Ectodermal cell (in vitro differentiated cells): ENCODE measurements around the gene CA10. TPM values are rescaled to one million over a fixed set of nuclear protein-coding genes. Genes with fewer than 3 reads are reported as not detected.

ENCODE experiments used
- H3K27ac ChIP-seq: 2 replicates; pipeline ENCODE4 v1.7.0; 2013; ENCODE audit warnings: mild to moderate bottlenecking, low read depth, low read length; ENCODE audit not compliant: insufficient read depth, poor library complexity, severe bottlenecking
- H3K27me3 ChIP-seq: 2 replicates; pipeline ENCODE4 v1.7.0; 2013; ENCODE audit warnings: mild to moderate bottlenecking, low read length; ENCODE audit not compliant: insufficient read depth, control insufficient read depth, poor library complexity, severe bottlenecking
- H3K36me3 ChIP-seq: one replicate; pipeline ENCODE4 v1.7.0; 2013; ENCODE audit warnings: low read length; ENCODE audit not compliant: control insufficient read depth, insufficient read depth
- H3K4me1 ChIP-seq: one replicate; pipeline ENCODE4 v1.7.0; 2013; ENCODE audit warnings: low read length; ENCODE audit not compliant: control insufficient read depth, insufficient read depth
- H3K4me3 ChIP-seq: 2 replicates; pipeline ENCODE4 v1.7.0; 2013; ENCODE audit warnings: low read depth, low read length, control low read depth; ENCODE audit not compliant: insufficient read depth
- H3K9me3 ChIP-seq: 2 replicates; pipeline ENCODE4 v1.7.0; 2013; ENCODE audit warnings: mild to moderate bottlenecking, low read length, moderate library complexity; ENCODE audit not compliant: control insufficient read depth
- WGBS, 2 experiments: methylation state at CpG; one replicate each; pipeline ENCODE4 v1.1.7; 2013; ENCODE audit warnings: missing lambda C conversion rate in 2 of 2; 5-methylcytosine and 5-hydroxymethylcytosine counted together
- polyA plus RNA-seq, 4 experiments: library from polyadenylated mRNA; stranded (reverse); fragments of 50-300 nt; gene quantifications; one replicate each; pipeline ENCODE4 v1.2.3, GENCODE V29; 2013

Gene CA10
- 1.3 TPM for polyA plus RNA-seq (2013, experiment 1 of 4)
- 1.3 TPM for polyA plus RNA-seq (2013, experiment 2 of 4)
- polyA plus RNA-seq (2013, experiment 3 of 4), result 0.69 TPM
- 1.1 TPM for polyA plus RNA-seq (2013, experiment 4 of 4)

GRCh38 chr17:52158450-52159042, at the start of gene CA10:
Gene CA10, minus strand, starts transcription at chr17:52158714.
- 30 to 33% methylated on average over 52 of the region's 52 CpGs for WGBS, 2 experiments
- peaks cover 59% of the 10 kb centered on the region for H3K27me3 ChIP-seq

GRCh38 chr17:52207796-52208195, 49.3 kb upstream of the CA10 start:
- no peaks in the 10 kb centered on the region for H3K4me1 ChIP-seq
- WGBS, 2 experiments, result 77 to 78% methylated on average over 2 of the region's 2 CpGs
- H3K27ac ChIP-seq, result no peak overlapping the region
- no peaks in the 10 kb centered on the region for H3K27me3 ChIP-seq
- no peak overlapping the region for H3K4me3 ChIP-seq
- H3K36me3 ChIP-seq, result no peaks in the 10 kb centered on the region
- peaks cover 2% of the 10 kb centered on the region for H3K9me3 ChIP-seq

More at GRCh38 chr17:52158450-52159042, at the start of gene CA10:
- H3K27ac ChIP-seq, result no peak within 1 kb of the TSS
- no peaks in the 10 kb centered on the region for H3K36me3 ChIP-seq
- peaks cover 4% of the 10 kb centered on the region for H3K4me1 ChIP-seq
- H3K4me3 ChIP-seq, result peak within 1 kb of the TSS; percentile 35
- no peaks in the 10 kb centered on the region for H3K9me3 ChIP-seq

GRCh38 chr17:52202520-52203080, 44.1 kb upstream of the CA10 start:
- H3K9me3 ChIP-seq, result peaks cover 2% of the 10 kb centered on the region
- no peaks in the 10 kb centered on the region for H3K27me3 ChIP-seq
- no peak overlapping the region for H3K27ac ChIP-seq
- H3K4me3 ChIP-seq, result no peak overlapping the region
- H3K4me1 ChIP-seq, result no peaks in the 10 kb centered on the region
- no peaks in the 10 kb centered on the region for H3K36me3 ChIP-seq
- WGBS, 2 experiments, result 82% methylated on average over 2 of the region's 2 CpGs; no CpG with 5 or more reads in 1 of the 2 experiments

- no peaks in the 10 kb centered on the region for H3K36me3 ChIP-seq
- no peaks in the 10 kb centered on the region for H3K27me3 ChIP-seq
- H3K27ac ChIP-seq, result no peak overlapping the region
- WGBS, 2 experiments, result 62 to 82% methylated on average over 1 of the region's 2 CpGs
- H3K4me1 ChIP-seq, result no peaks in the 10 kb centered on the region
- H3K4me3 ChIP-seq, result no peak overlapping the region
- peaks cover 2% of the 10 kb centered on the region for H3K9me3 ChIP-seq
Observed at GRCh38 chr17:52201767-52202519, 43.4 kb upstream of the CA10 start.

GRCh38 chr17:52191491-52191890, 33.0 kb upstream of the CA10 start:
- Histone ChIP-seq H3K9me3 (peaks cover 4% of the 10 kb centered on the region), H3K4me1 (no peaks in the 10 kb centered on the region), H3K27ac (no peak overlapping the region), H3K36me3 (no peaks in the 10 kb centered on the region), H3K27me3 (no peaks in the 10 kb centered on the region), H3K4me3 (no peak overlapping the region)
- 82 to 96% methylated on average over 2 of the region's 2 CpGs for WGBS, 2 experiments

- no peak overlapping the region for H3K4me3 ChIP-seq
- peaks cover 6% of the 10 kb centered on the region for H3K9me3 ChIP-seq
- no peaks in the 10 kb centered on the region for H3K4me1 ChIP-seq
- H3K36me3 ChIP-seq, result no peaks in the 10 kb centered on the region
- no peak overlapping the region for H3K27ac ChIP-seq
- H3K27me3 ChIP-seq, result no peaks in the 10 kb centered on the region
- 58 to 60% methylated on average over 3 of the region's 3 CpGs for WGBS, 2 experiments
Observed at GRCh38 chr17:52181782-52182181, 23.3 kb upstream of the CA10 start.

- no peaks in the 10 kb centered on the region for H3K27me3 ChIP-seq
- no peaks in the 10 kb centered on the region for H3K36me3 ChIP-seq
- WGBS, 2 experiments, result 78 to 83% methylated on average over 5 of the region's 5 CpGs
- no peaks in the 10 kb centered on the region for H3K9me3 ChIP-seq
- no peak overlapping the region for H3K27ac ChIP-seq
- H3K4me3 ChIP-seq, result no peak overlapping the region
- H3K4me1 ChIP-seq, result no peaks in the 10 kb centered on the region
Observed at GRCh38 chr17:52178012-52178411, 19.5 kb upstream of the CA10 start.

GRCh38 chr17:52170963-52171572, 12.6 kb upstream of the CA10 start:
- WGBS, 2 experiments, result 71% methylated on average over 1 of the region's 1 CpG; no CpG with 5 or more reads in 1 of the 2 experiments
- Histone ChIP-seq H3K27me3 (no peaks in the 10 kb centered on the region), H3K27ac (no peak overlapping the region), H3K36me3 (no peaks in the 10 kb centered on the region), H3K4me3 (no peak overlapping the region), H3K9me3 (no peaks in the 10 kb centered on the region), H3K4me1 (no peaks in the 10 kb centered on the region)

- 45 to 49% methylated on average over 17 of the region's 17 CpGs for WGBS, 2 experiments
- H3K27me3 ChIP-seq, result peaks cover 54% of the 10 kb centered on the region
- H3K4me3 ChIP-seq, result no peak overlapping the region
Observed at GRCh38 chr17:52160136-52160567, 1.6 kb upstream of the CA10 start.

More at GRCh38 chr17:52160136-52160567, 1.6 kb upstream of the CA10 start:
- H3K4me1 ChIP-seq, result peaks cover 4% of the 10 kb centered on the region
- no peak overlapping the region for H3K27ac ChIP-seq
- H3K36me3 ChIP-seq, result no peaks in the 10 kb centered on the region
- no peaks in the 10 kb centered on the region for H3K9me3 ChIP-seq
